Islet of Langerhans (tissue), 1 donor: ENCODE results near the gene SNX9.

Experiments
- FAIRE-seq: peaks from one replicate; lab custom pipeline; 2011; peaks lifted over from hg19 to GRCh38; lab: Jason Lieb, UNC

Gene SNX9

GRCh38 chr6:157804448-157805327 lies 18.4 kb upstream of the SNX9 start:
- no peak for FAIRE-seq

- no peak for FAIRE-seq
Observed at GRCh38 chr6:157806131-157806855, 16.8 kb upstream of the SNX9 start.

- no peak for FAIRE-seq
Observed at GRCh38 chr6:157806856-157807215, 16.2 kb upstream of the SNX9 start.

- no peak for FAIRE-seq
Observed at GRCh38 chr6:157808405-157808950, 14.6 kb upstream of the SNX9 start.

GRCh38 chr6:157809613-157810012 lies 13.4 kb upstream of the SNX9 start:
- FAIRE-seq: no peak

- FAIRE-seq: no peak
Observed at GRCh38 chr6:157811137-157811475, 11.9 kb upstream of the SNX9 start.

GRCh38 chr6:157811476-157812173 lies 11.4 kb upstream of the SNX9 start:
- FAIRE-seq: no peak

- FAIRE-seq: no peak
Observed at GRCh38 chr6:157812425-157813171, 10.4 kb upstream of the SNX9 start.

- FAIRE-seq: no peak
Observed at GRCh38 chr6:157813191-157813590, 9.9 kb upstream of the SNX9 start.

GRCh38 chr6:157813750-157814455 lies 9.1 kb upstream of the SNX9 start:
- no peak for FAIRE-seq

GRCh38 chr6:157814883-157815282 lies 8.2 kb upstream of the SNX9 start:
- no peak for FAIRE-seq

GRCh38 chr6:157821342-157822033 lies 1.6 kb upstream of the SNX9 start:
- FAIRE-seq: no peak

GRCh38 chr6:157822245-157823000 lies 623 bp upstream of the SNX9 start:
- FAIRE-seq: no peak

- peak; percentile 75 for FAIRE-seq
Observed at GRCh38 chr6:157823528-157824370, 703 bp downstream of the SNX9 start.

- peak; percentile 33 for FAIRE-seq
Observed at GRCh38 chr6:157825243-157825904, 2.3 kb downstream of the SNX9 start.

GRCh38 chr6:157830354-157831017 lies 7.4 kb downstream of the SNX9 start:
- FAIRE-seq: peak; percentile 24

GRCh38 chr6:157831018-157831369 lies 7.9 kb downstream of the SNX9 start:
- FAIRE-seq: peak; percentile 9
